ENCODE results near the gene ZSCAN16. TPM values are rescaled to one million over a fixed set of nuclear protein-coding genes. Genes with fewer than 3 reads are reported as not detected.

The ZSCAN16 gene
- total and polyA plus RNA-seq, 2 of the 13 experiments (the other 11 are each of a cell fraction or from before 2014, with no cell fraction given) = 5.7 to 12.7 TPM

GRCh38 chr6:28080631-28081485 is 43.6 kb upstream of the ZSCAN16 start (continued):
- TF ChIP-seq ZNF577 (CRISPR knock-in tag; IDR thresholded peaks at IDR 0.05; ENCODE audit: borderline replicate concordance, low read depth) = no peak
- no peak for TF ChIP-seq CERS6 (CRISPR knock-in tag; IDR thresholded peaks at IDR 0.05)
- peak; percentile 77 for TF ChIP-seq ZNF768 (CRISPR knock-in tag; IDR thresholded peaks at IDR 0.05)
- peak; percentile 98; the same call in 1 of the 2 replicates for TF ChIP-seq ZNF737 (CRISPR knock-in tag; IDR thresholded peaks at IDR 0.05; ENCODE audit: borderline replicate concordance)
- peak; percentile 85 for TF ChIP-seq PHF21A (CRISPR knock-in tag; IDR thresholded peaks at IDR 0.05)
- peak; percentile 93 for TF ChIP-seq CBFB (CRISPR knock-in tag; IDR thresholded peaks at IDR 0.05)
- TF ChIP-seq ZNF678 (CRISPR knock-in tag; IDR thresholded peaks at IDR 0.05) = peak; percentile 80; the same call in 1 of the 2 replicates
- no peak for TF ChIP-seq SRSF9 (IDR thresholded peaks at IDR 0.05; ENCODE audit: borderline replicate concordance, insufficient read depth, low read depth, low read length, poor library complexity, severe bottlenecking)
- no peak; the same call in none of the 2 replicates for TF ChIP-seq ZNF782 (CRISPR knock-in tag; IDR thresholded peaks at IDR 0.05; ENCODE audit: borderline replicate concordance)
- TF ChIP-seq LRRFIP1 (CRISPR knock-in tag; conservative IDR thresholded peaks at IDR 0.05) = no peak
- 0 out of 2 replicates have a peak, but pooled peaks have one; percentile 7 for TF ChIP-seq ARID2 (CRISPR knock-in tag; IDR thresholded peaks at IDR 0.05; ENCODE audit: borderline replicate concordance)
- TF ChIP-seq ZNF430 (CRISPR knock-in tag; IDR thresholded peaks at IDR 0.05) = 0 out of 2 replicates have a peak, but pooled peaks have one; percentile 28
- no peak for TF ChIP-seq MATR3 (CRISPR knock-in tag; IDR thresholded peaks at IDR 0.05)
- TF ChIP-seq FOXJ3 (CRISPR knock-in tag; IDR thresholded peaks at IDR 0.05; ENCODE audit: borderline replicate concordance) = peak; percentile 68
- TF ChIP-seq KLF11 (CRISPR knock-in tag; IDR thresholded peaks at IDR 0.05) = peak; percentile 57; the same call in 1 of the 2 replicates
- TF ChIP-seq USF2 (IDR thresholded peaks at IDR 0.05; ENCODE audit: low read depth, low read length) = no peak
- TF ChIP-seq USF2 (CRISPR knock-in tag; IDR thresholded peaks at IDR 0.05; ENCODE audit: borderline replicate concordance) = no peak
- peak; percentile 75 for TF ChIP-seq NKX3-1 (CRISPR knock-in tag; IDR thresholded peaks at IDR 0.05)
- peak; percentile 45; the same call in 1 of the 2 replicates for TF ChIP-seq SNAPC5 (CRISPR knock-in tag; IDR thresholded peaks at IDR 0.05; ENCODE audit: borderline replicate concordance)
- TF ChIP-seq ZNF75D (CRISPR knock-in tag; IDR thresholded peaks at IDR 0.05; ENCODE audit: borderline replicate concordance) = no peak
- TF ChIP-seq HNRNPH1 (optimal IDR thresholded peaks at IDR 0.05; ENCODE audit: low read depth, low read length) = no peak
- no peak for TF ChIP-seq MTERF4 (CRISPR knock-in tag; IDR thresholded peaks at IDR 0.05)
- TF ChIP-seq KMT2B (CRISPR knock-in tag; IDR thresholded peaks at IDR 0.05) = peak; percentile 99
